HepG2 (cell line): Measurements from ENCODE around the gene ITGA6.

Source experiments
- CEBPB ChIP-seq: IDR thresholded peaks from 2 replicates; pipeline ENCODE4 v1.6.1; 2011; ENCODE audit warnings: low read depth, low read length, improper control_type of control experiment, borderline replicate concordance
- CTCF ChIP-seq: sonication (generic); formaldehyde crosslinking; IDR thresholded peaks from 2 replicates; pipeline ENCODE4 v1.5.0; 2020; ENCODE audit warnings: mild to moderate bottlenecking, missing genetic modification reagents, moderate library complexity
- FOXJ3 ChIP-seq: sonication (generic); formaldehyde crosslinking; IDR thresholded peaks from 2 replicates; pipeline ENCODE4 v1.4.0; 2020; ENCODE audit warnings: missing genetic modification reagents, mild to moderate bottlenecking, borderline replicate concordance
- NONO ChIP-seq, 2 experiments: fragments of 450-650 bp in 1 of 2; sonication (generic) in 1 of 2; formaldehyde crosslinking in 1 of 2; IDR thresholded peaks in 1 of 2; conservative IDR thresholded peaks in 1 of 2; 2 replicates each; pipeline versions ENCODE4 v1.6.1 to v1.8.0; 2017 to 2022; ENCODE audit warnings: mild to moderate bottlenecking in 1 of 2, missing genetic modification reagents in 1 of 2, moderate library complexity in 1 of 2
- NR2C2 ChIP-seq: sonication (generic); formaldehyde crosslinking; IDR thresholded peaks from 2 replicates; pipeline ENCODE4 v1.4.0; 2020; ENCODE audit warnings: missing genetic modification reagents, mild to moderate bottlenecking, moderate library complexity, borderline replicate concordance
- POLR2AphosphoS5 ChIP-seq: IDR thresholded peaks from 2 replicates; pipeline ENCODE4 v1.6.1; 2012; ENCODE audit warnings: low read depth, low read length
- SALL1 ChIP-seq: sonication (generic); formaldehyde crosslinking; IDR thresholded peaks from 2 replicates; pipeline ENCODE4 v1.8.0; 2022; ENCODE audit warnings: mild to moderate bottlenecking, missing genetic modification reagents
- TBP ChIP-seq: sonication (generic); formaldehyde crosslinking; IDR thresholded peaks from 2 replicates; pipeline ENCODE4 v1.5.0; 2020; ENCODE audit warnings: missing genetic modification reagents
- ZBED4 ChIP-seq: sonication (generic); formaldehyde crosslinking; IDR thresholded peaks from 2 replicates; pipeline ENCODE4 v1.4.0; 2020; ENCODE audit warnings: missing genetic modification reagents, borderline replicate concordance
- ZBTB40 ChIP-seq, 2 experiments: fragments of 450-650 bp in 1 of 2; sonication (generic) in 1 of 2; formaldehyde crosslinking in 1 of 2; IDR thresholded peaks; 2 replicates each; pipeline versions ENCODE4 v1.6.1 to v1.8.0; 2016 to 2022; ENCODE audit warnings: antibody characterized with exemption in 1 of 2, mild to moderate bottlenecking in 1 of 2, missing genetic modification reagents in 1 of 2
- ZKSCAN1 ChIP-seq: fragments of 150-350 bp; IDR thresholded peaks from 2 replicates; pipeline ENCODE4 v1.6.1; 2014; ENCODE audit warnings: low read length
- ZNF615 ChIP-seq: sonication (generic); formaldehyde crosslinking; IDR thresholded peaks from 2 replicates; pipeline ENCODE4 v1.5.0; 2020; ENCODE audit warnings: mild to moderate bottlenecking, missing genetic modification reagents, borderline replicate concordance
- ZNF772 ChIP-seq: sonication (generic); formaldehyde crosslinking; IDR thresholded peaks from 2 replicates; pipeline ENCODE4 v1.5.0; 2020; ENCODE audit warnings: mild to moderate bottlenecking, missing genetic modification reagents

- no peak for TF ChIP-seq ZNF772 (CRISPR knock-in tag)
- TF ChIP-seq ZKSCAN1: no peak
- no peak for TF ChIP-seq CTCF (CRISPR knock-in tag)
- TF ChIP-seq FOXJ3 (CRISPR knock-in tag): no peak
- TF ChIP-seq TBP (CRISPR knock-in tag): no peak
- no peak for TF ChIP-seq ZBTB40 (IDR thresholded peaks at IDR 0.05)
- TF ChIP-seq ZBTB40 (CRISPR knock-in tag; IDR thresholded peaks at IDR 0.05): no peak
- TF ChIP-seq NONO (IDR thresholded peaks at IDR 0.05): no peak
- no peak for TF ChIP-seq NONO (CRISPR knock-in tag; conservative IDR thresholded peaks at IDR 0.05)
- TF ChIP-seq POLR2AphosphoS5: no peak
- no peak for TF ChIP-seq ZNF615
- TF ChIP-seq NR2C2 (CRISPR knock-in tag): no peak
- TF ChIP-seq ZBED4 (CRISPR knock-in tag): no peak
- TF ChIP-seq SALL1: no peak
- TF ChIP-seq CEBPB: no peak
Measured at GRCh38 chr2:172405673-172406072, 21.7 kb upstream of the ITGA6 start.
